Chondrocyte (in vitro differentiated cells): ENCODE measurements around the gene PPP2R5C. TPM values are rescaled to one million over a fixed set of nuclear protein-coding genes. Genes with fewer than 3 reads are reported as not detected.

Experiments used
- DNase-seq: peaks from one replicate; pipeline ENCODE4 v3.0.0; 2021; ENCODE audit warnings: mixed read lengths, low spot score
- H3K27ac Mint-ChIP-seq: one replicate; pipeline ENCODE4 v1.8.0; 2021; ENCODE audit warnings: mild to moderate bottlenecking, moderate library complexity, mixed read lengths; ENCODE audit not compliant: unreplicated experiment
- H3K27me3 Mint-ChIP-seq: 2 replicates; pipeline ENCODE4 v1.8.0; 2021; ENCODE audit warnings: low read depth, mixed read lengths
- H3K36me3 Mint-ChIP-seq: 2 replicates; pipeline ENCODE4 v1.8.0; 2021; ENCODE audit warnings: low read depth, mixed read lengths
- H3K4me1 Mint-ChIP-seq: 2 replicates; pipeline ENCODE4 v1.8.0; 2021; ENCODE audit warnings: low read depth, mild to moderate bottlenecking, mixed read lengths
- H3K4me3 Mint-ChIP-seq: one replicate; pipeline ENCODE4 v1.8.0; 2021; ENCODE audit warnings: mild to moderate bottlenecking, moderate library complexity, mixed read lengths; ENCODE audit not compliant: unreplicated experiment
- H3K9me3 Mint-ChIP-seq: 2 replicates; pipeline ENCODE4 v1.8.0; 2021; ENCODE audit warnings: low read depth, mixed read lengths
- CTCF ChIP-seq: fragments of 200-600 bp; sonication (generic); IDR thresholded peaks from 2 replicates; pipeline ENCODE4 v1.5.0; 2021; ENCODE audit warnings: antibody characterized with exemption, mild to moderate bottlenecking, moderate library complexity
- total RNA-seq: library from RNA; stranded (reverse); gene quantifications from 3 replicates; pipeline ENCODE4 v1.2.1, GENCODE V29; 2021

The PPP2R5C gene
- total RNA-seq, 1 donor from 2014 or later: 95.0 TPM

GRCh38 chr14:101861464-101861863 lies 100.0 kb downstream of the PPP2R5C start:
- DNase-seq: no peak
- Mint-ChIP-seq H3K36me3 (peaks cover 3% of the 10 kb centered on the region), H3K4me1 (peaks cover 4% of the 10 kb centered on the region), H3K4me3 (no peak overlapping the region), H3K27ac (no peak overlapping the region), H3K9me3 (no peaks in the 10 kb centered on the region), H3K27me3 (no peaks in the 10 kb centered on the region)
- TF ChIP-seq CTCF: no peak

- Mint-ChIP-seq H3K4me1 (peaks cover 4% of the 10 kb centered on the region), H3K4me3 (no peak overlapping the region), H3K27me3 (no peaks in the 10 kb centered on the region), H3K9me3 (no peaks in the 10 kb centered on the region), H3K27ac (no peak overlapping the region), H3K36me3 (peaks cover 2% of the 10 kb centered on the region)
- no peak for DNase-seq
- TF ChIP-seq CTCF: no peak
Measured at GRCh38 chr14:101862177-101862576, 100.7 kb downstream of the PPP2R5C start.

DNA sequence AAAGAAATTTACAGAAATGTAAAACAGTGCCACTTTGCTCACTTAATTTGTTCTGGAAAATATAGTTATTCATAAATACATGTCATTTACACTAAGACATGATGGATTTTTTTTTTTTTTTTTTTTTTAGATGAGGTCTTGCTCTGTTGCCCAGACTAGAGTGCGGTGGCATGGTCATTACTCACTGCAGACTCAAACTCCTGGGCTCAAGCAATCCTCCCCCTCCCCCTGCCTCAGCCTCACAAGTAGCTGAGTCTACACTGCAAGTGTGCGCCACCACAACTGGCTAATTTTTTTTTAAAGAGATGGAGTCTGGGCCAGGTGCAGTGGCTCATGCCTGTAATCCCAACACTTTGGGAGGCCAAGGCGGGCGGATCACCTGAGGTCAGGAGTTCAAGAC lies 101.2 kb downstream of the PPP2R5C start:
- no peak for DNase-seq
- H3K4me1 Mint-ChIP-seq: peaks cover 4% of the 10 kb centered on the region
- TF ChIP-seq CTCF: no peak
- no peak overlapping the region for H3K4me3 Mint-ChIP-seq
- H3K27me3 Mint-ChIP-seq: no peaks in the 10 kb centered on the region
- H3K27ac Mint-ChIP-seq: no peak overlapping the region
- H3K9me3 Mint-ChIP-seq: no peaks in the 10 kb centered on the region
- peaks cover 2% of the 10 kb centered on the region for H3K36me3 Mint-ChIP-seq

DNA sequence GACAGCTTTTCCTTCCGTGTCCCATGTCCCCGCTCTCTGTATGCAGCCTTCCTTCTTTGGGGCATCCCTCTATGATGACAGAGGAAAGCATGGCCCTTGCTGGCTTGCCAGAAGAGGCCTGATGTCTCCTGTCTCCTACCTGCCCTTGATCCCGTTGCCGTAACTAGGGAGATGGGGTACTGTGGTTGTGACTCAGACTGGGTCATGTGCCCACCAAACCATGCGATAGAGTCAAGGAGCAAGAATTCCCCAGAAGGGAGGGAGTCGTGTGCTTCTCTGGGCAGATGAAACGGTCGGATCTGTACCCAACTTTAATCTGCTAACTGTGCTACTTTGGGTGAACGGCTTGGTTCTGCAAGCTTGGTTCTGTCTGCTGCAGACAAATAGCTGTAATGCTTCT lies 103.8 kb downstream of the PPP2R5C start:
- H3K27me3 Mint-ChIP-seq: no peaks in the 10 kb centered on the region
- no peak for TF ChIP-seq CTCF
- no peak for DNase-seq
- no peak overlapping the region for H3K4me3 Mint-ChIP-seq
- no peaks in the 10 kb centered on the region for H3K4me1 Mint-ChIP-seq
- H3K36me3 Mint-ChIP-seq: peaks cover 2% of the 10 kb centered on the region
- H3K9me3 Mint-ChIP-seq: no peaks in the 10 kb centered on the region
- no peak overlapping the region for H3K27ac Mint-ChIP-seq

GRCh38 chr14:101867854-101868253 lies 106.3 kb downstream of the PPP2R5C start:
- Mint-ChIP-seq H3K36me3 (peaks cover 2% of the 10 kb centered on the region), H3K27ac (peak overlapping the region; percentile 18), H3K4me3 (no peak overlapping the region), H3K27me3 (no peaks in the 10 kb centered on the region), H3K9me3 (no peaks in the 10 kb centered on the region), H3K4me1 (no peaks in the 10 kb centered on the region)
- no peak for DNase-seq
- no peak for TF ChIP-seq CTCF
